Keratinocyte (primary cell): ENCODE measurements around the gene CACNA1C. TPM values are rescaled to one million over a fixed set of nuclear protein-coding genes. Genes with fewer than 3 reads are reported as not detected.

Experiments
- DNase-seq: peaks from one replicate; pipeline ENCODE4 v3.0.0-alpha.2; 2011; ENCODE audit warnings: low read depth, missing footprints, low spot score
- FAIRE-seq: peaks from 2 replicates; lab custom pipeline; 2011; peaks lifted over from hg19 to GRCh38; lab: Jason Lieb, UNC
- H2AFZ ChIP-seq: 2 replicates; pipeline ENCODE4 v1.6.0; 2012; ENCODE audit warnings: low read length, control low read depth, inconsistent platforms; ENCODE audit not compliant: control insufficient read depth
- H3K27ac ChIP-seq: 2 replicates; pipeline ENCODE4 v1.5.1; 2011; ENCODE audit warnings: low read length; ENCODE audit not compliant: control insufficient read depth, insufficient read depth
- H3K27me3 ChIP-seq: 3 replicates; pipeline ENCODE4 v1.6.0; 2011; ENCODE audit warnings: low read length; ENCODE audit not compliant: control insufficient read depth, insufficient read depth; ENCODE audit errors: extremely low read depth
- H3K36me3 ChIP-seq, 2 experiments: 2 replicates in 1 of 2; 3 replicates in 1 of 2; pipeline ENCODE4 v1.5.1; 2011; ENCODE audit warnings: low read length in 2 of 2, mild to moderate bottlenecking in 1 of 2; ENCODE audit not compliant: control insufficient read depth in 2 of 2, insufficient read depth in 2 of 2; ENCODE audit errors: extremely low read depth in 1 of 2
- H3K4me1 ChIP-seq: 3 replicates; pipeline ENCODE4 v1.5.1; 2011; ENCODE audit warnings: low read length; ENCODE audit not compliant: control insufficient read depth, insufficient read depth; ENCODE audit errors: extremely low read depth
- H3K4me2 ChIP-seq: 3 replicates; pipeline ENCODE4 v1.6.0; 2011; ENCODE audit warnings: low read depth, low read length; ENCODE audit not compliant: control insufficient read depth, insufficient read depth; ENCODE audit errors: extremely low read depth
- H3K4me3 ChIP-seq, 3 experiments: fragments of 200-600 bp in 1 of 3; sonication (generic) in 1 of 3; 2 replicates in 2 of 3; 3 replicates in 1 of 3; pipeline ENCODE4 v1.5.1; 2011 to 2016; ENCODE audit warnings: low read length in 3 of 3, mild to moderate bottlenecking in 3 of 3, control low read depth in 2 of 3, inconsistent platforms in 1 of 3, low read depth in 1 of 3, mixed read lengths in 1 of 3, mixed run types in 1 of 3, moderate library complexity in 1 of 3; ENCODE audit not compliant: control insufficient read depth in 2 of 3, insufficient read depth in 2 of 3; ENCODE audit errors: extremely low read depth in 1 of 3
- H3K79me2 ChIP-seq: 2 replicates; pipeline ENCODE4 v1.6.0; 2012; ENCODE audit warnings: low read length; ENCODE audit not compliant: control insufficient read depth, insufficient read depth
- H3K9ac ChIP-seq: 3 replicates; pipeline ENCODE4 v1.6.0; 2011; ENCODE audit warnings: low read length; ENCODE audit not compliant: control insufficient read depth, insufficient read depth; ENCODE audit errors: extremely low read depth
- H3K9me1 ChIP-seq: 3 replicates; pipeline ENCODE4 v1.6.0; 2011; ENCODE audit warnings: low read length; ENCODE audit not compliant: control insufficient read depth, insufficient read depth; ENCODE audit errors: extremely low read depth
- H3K9me3 ChIP-seq: 2 replicates; pipeline ENCODE4 v1.5.1; 2012; ENCODE audit warnings: low read depth, low read length; ENCODE audit not compliant: control insufficient read depth
- H4K20me1 ChIP-seq: 3 replicates; pipeline ENCODE4 v1.6.0; 2011; ENCODE audit warnings: low read length; ENCODE audit not compliant: control insufficient read depth, insufficient read depth; ENCODE audit errors: extremely low read depth
- EZH2 ChIP-seq: IDR thresholded peaks from one replicate; pipeline ENCODE4 v1.6.1; 2012; ENCODE audit warnings: inconsistent platforms, mild to moderate bottlenecking, low read length, moderate library complexity
- dilution Hi-C: fragments of 300-500 bp; cut with MboI; formaldehyde crosslinking; loops from one replicate; pipeline ENCODE4 v1.7.0; 2020; ENCODE audit warnings: low sequenced_read_pairs; ENCODE audit not compliant: extremely low pct_ligation_motif_present
- polyA plus RNA-seq, 5 experiments: library from polyadenylated mRNA; depleted of rRNA in 3 of 5; stranded (reverse) in 3 of 5; stranded (forward) in 1 of 5; unstranded in 1 of 5; fragments of >200 nt; gene quantifications; 1 replicate in 1 of 5; 2 replicates in 3 of 5; 3 replicates in 1 of 5; pipeline versions ENCODE4 v1.2.1 to v1.2.3, GENCODE V29; 2011 to 2012; ENCODE audit warnings: missing spikeins in 2 of 5, low read depth in 1 of 5, low replicate concordance in 1 of 5
- TF ChIP-seq, protein P1 (sequence below), 3 experiments: IDR thresholded peaks in 1 of 3; conservative IDR thresholded peaks in 1 of 3; optimal IDR thresholded peaks in 1 of 3; 2 replicates in 2 of 3; 3 replicates in 1 of 3; pipeline versions ENCODE3 to v1.5.1; 2011; ENCODE audit warnings: low read length in 3 of 3, mild to moderate bottlenecking in 3 of 3, moderate library complexity in 2 of 3, control low read depth in 1 of 3, inconsistent platforms in 1 of 3; ENCODE audit not compliant: insufficient read depth in 2 of 3; ENCODE audit errors: extremely low read depth in 1 of 3

The CACNA1C gene
- polyA plus RNA-seq, 1 donor (not counting 4 experiments of a cell fraction or from before 2014, with no cell fraction given) = not detected

- no peaks in the 10 kb centered on the region for H3K9me3 ChIP-seq
- H3K36me3 ChIP-seq = no peaks in the 10 kb centered on the region
- H2AFZ ChIP-seq = no peak overlapping the region
- no peak for FAIRE-seq
- DNase-seq = no peak
- no peak overlapping the region for H3K9ac ChIP-seq
- no peak overlapping the region for H3K4me3 ChIP-seq
- no peaks in the 10 kb centered on the region for H3K4me1 ChIP-seq
- H3K27me3 ChIP-seq = no peaks in the 10 kb centered on the region
- no peaks in the 10 kb centered on the region for H4K20me1 ChIP-seq
- dilution Hi-C loops = no loop called here
- H3K9me1 ChIP-seq = no peaks in the 10 kb centered on the region
- H3K4me2 ChIP-seq = no peak overlapping the region
- H3K27ac ChIP-seq = no peak overlapping the region
- no peaks in the 10 kb centered on the region for H3K79me2 ChIP-seq
- no peak for TF ChIP-seq EZH2
- TF ChIP-seq, protein P1, sequence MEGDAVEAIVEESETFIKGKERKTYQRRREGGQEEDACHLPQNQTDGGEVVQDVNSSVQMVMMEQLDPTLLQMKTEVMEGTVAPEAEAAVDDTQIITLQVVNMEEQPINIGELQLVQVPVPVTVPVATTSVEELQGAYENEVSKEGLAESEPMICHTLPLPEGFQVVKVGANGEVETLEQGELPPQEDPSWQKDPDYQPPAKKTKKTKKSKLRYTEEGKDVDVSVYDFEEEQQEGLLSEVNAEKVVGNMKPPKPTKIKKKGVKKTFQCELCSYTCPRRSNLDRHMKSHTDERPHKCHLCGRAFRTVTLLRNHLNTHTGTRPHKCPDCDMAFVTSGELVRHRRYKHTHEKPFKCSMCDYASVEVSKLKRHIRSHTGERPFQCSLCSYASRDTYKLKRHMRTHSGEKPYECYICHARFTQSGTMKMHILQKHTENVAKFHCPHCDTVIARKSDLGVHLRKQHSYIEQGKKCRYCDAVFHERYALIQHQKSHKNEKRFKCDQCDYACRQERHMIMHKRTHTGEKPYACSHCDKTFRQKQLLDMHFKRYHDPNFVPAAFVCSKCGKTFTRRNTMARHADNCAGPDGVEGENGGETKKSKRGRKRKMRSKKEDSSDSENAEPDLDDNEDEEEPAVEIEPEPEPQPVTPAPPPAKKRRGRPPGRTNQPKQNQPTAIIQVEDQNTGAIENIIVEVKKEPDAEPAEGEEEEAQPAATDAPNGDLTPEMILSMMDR (optimal IDR thresholded peaks at IDR 0.05 in 1 of 3, IDR thresholded peaks at IDR 0.05 in 1 of 3, conservative IDR thresholded peaks at IDR 0.05 in 1 of 3; ENCODE audit: extremely low read depth in 1 of 3, insufficient read depth in 2 of 3, low read length in 3 of 3) = no peak
These were observed 337.3 kb downstream of the CACNA1C start for GRCh38 chr12:2390133-2390532.

GRCh38 chr12:2390850-2391390 lies 338.1 kb downstream of the CACNA1C start:
- Histone ChIP-seq H3K4me3 (no peak overlapping the region), H3K9me3 (no peaks in the 10 kb centered on the region), H3K4me1 (no peaks in the 10 kb centered on the region), H3K9me1 (no peaks in the 10 kb centered on the region), H3K79me2 (no peaks in the 10 kb centered on the region), H3K9ac (no peak overlapping the region), H2AFZ (no peak overlapping the region), H3K36me3 (no peaks in the 10 kb centered on the region), H3K27ac (no peak overlapping the region), H3K27me3 (no peaks in the 10 kb centered on the region), H4K20me1 (no peaks in the 10 kb centered on the region), H3K4me2 (no peak overlapping the region)
- DNase-seq (no peak), FAIRE-seq (no peak)
- no peak for TF ChIP-seq EZH2
- TF ChIP-seq, protein P1 (optimal IDR thresholded peaks at IDR 0.05 in 1 of 3, IDR thresholded peaks at IDR 0.05 in 1 of 3, conservative IDR thresholded peaks at IDR 0.05 in 1 of 3; ENCODE audit: extremely low read depth in 1 of 3, insufficient read depth in 2 of 3, low read length in 3 of 3) = no peak
- dilution Hi-C loops = no loop called here
